B cell (primary cell): ENCODE measurements around the gene ADGRD2. TPM values are rescaled to one million over a fixed set of nuclear protein-coding genes. Genes with fewer than 3 reads are reported as not detected.

Experiments
- ATAC-seq: fragments of 200-7000 bp; cut with Tn5 transposase; one replicate; pipeline ENCODE4 v1.10.0; 2021; ENCODE audit warnings: low read depth, mild to moderate bottlenecking, moderate number of reproducible peaks, moderate library complexity
- CTCF ChIA-PET: fragments of 350-600 bp; sonication (Branson Sonifier 250); formaldehyde crosslinking; loops from one replicate; lab custom pipeline; 2021; ENCODE audit warnings: antibody characterized with exemption, inconsistent platforms; lab: Charles Lee
- POLR2A ChIA-PET: fragments of 350-600 bp; sonication (Branson Sonifier 250); formaldehyde crosslinking; loops from one replicate; lab custom pipeline; 2021; ENCODE audit warnings: antibody characterized with exemption; lab: Charles Lee
- DNase-seq: peaks from one replicate; pipeline ENCODE4 v3.0.0; 2013
- H2AFZ ChIP-seq: 2 replicates; pipeline ENCODE4 v1.6.1; 2012; ENCODE audit warnings: mild to moderate bottlenecking, low read depth, low read length; ENCODE audit not compliant: insufficient read depth, poor library complexity, severe bottlenecking
- H3K27ac ChIP-seq, 2 donors: 1 replicate in 1 of 2; 2 replicates in 1 of 2; pipeline ENCODE4 v1.5.1; 2012 to 2013; ENCODE audit warnings: low read length in 2 of 2, mild to moderate bottlenecking in 2 of 2, moderate library complexity in 1 of 2
- H3K27me3 ChIP-seq, 4 experiments: fragments of 200-600 bp in 1 of 4; sonication (generic) in 1 of 4; replicated peaks in 1 of 4; 1 replicate in 2 of 4; 2 replicates in 2 of 4; pipeline versions ENCODE4 v1.6.1 to v1.7.0; 2013 to 2016; ENCODE audit warnings: low read length in 3 of 4, mild to moderate bottlenecking in 2 of 4, mixed read lengths in 1 of 4, moderate library complexity in 1 of 4; ENCODE audit not compliant: insufficient read depth in 4 of 4, control insufficient read depth in 3 of 4; ENCODE audit errors: control extremely low read depth in 1 of 4
- H3K36me3 ChIP-seq, 2 experiments: replicated peaks in 1 of 2; 1 replicate in 1 of 2; 2 replicates in 1 of 2; pipeline versions ENCODE4 v1.6.1 to v1.7.1; 2013; ENCODE audit warnings: low read length in 1 of 2; ENCODE audit not compliant: insufficient read depth in 2 of 2, control insufficient read depth in 1 of 2; ENCODE audit errors: control extremely low read depth in 1 of 2, extremely low read depth in 1 of 2
- H3K4me1 ChIP-seq, 2 donors: fragments of 200-600 bp in 1 of 2; sonication (generic) in 1 of 2; 1 replicate in 1 of 2; 2 replicates in 1 of 2; pipeline versions ENCODE4 v1.5.1 to v1.6.1; 2013 to 2017; ENCODE audit warnings: low read length in 2 of 2; ENCODE audit not compliant: control insufficient read depth in 2 of 2, insufficient read depth in 2 of 2
- H3K4me2 ChIP-seq: replicated peaks from 2 replicates; pipeline ENCODE3; 2012; ENCODE audit warnings: mild to moderate bottlenecking, low read depth, low read length; ENCODE audit not compliant: poor library complexity, severe bottlenecking
- H3K4me3 ChIP-seq, 5 experiments: fragments of 200-600 bp in 1 of 5; sonication (generic) in 1 of 5; 1 replicate in 3 of 5; 2 replicates in 2 of 5; pipeline versions ENCODE4 v1.5.1 to v1.7.0; 2011 to 2016; ENCODE audit warnings: low read length in 4 of 5, mild to moderate bottlenecking in 4 of 5, low read depth in 2 of 5, control low read depth in 1 of 5, moderate library complexity in 1 of 5; ENCODE audit not compliant: insufficient read depth in 1 of 5; ENCODE audit errors: control extremely low read depth in 1 of 5, extremely low read depth in 1 of 5
- H3K79me2 ChIP-seq: fragments of 200-600 bp; sonication (generic); one replicate; pipeline ENCODE4 v1.6.0; 2016; ENCODE audit warnings: low read length; ENCODE audit not compliant: control insufficient read depth, insufficient read depth
- H3K9ac ChIP-seq: fragments of 200-600 bp; sonication (generic); 2 replicates; pipeline ENCODE4 v1.6.1; 2017; ENCODE audit warnings: mild to moderate bottlenecking, low read length, moderate library complexity
- H3K9me3 ChIP-seq, 3 donors: one replicate each; pipeline versions ENCODE4 v1.6.1 to v1.7.1; 2013; ENCODE audit warnings: low read length in 2 of 3; ENCODE audit not compliant: control insufficient read depth in 2 of 3, insufficient read depth in 1 of 3; ENCODE audit errors: control extremely low read depth in 1 of 3
- H4K20me1 ChIP-seq: 2 replicates; pipeline ENCODE4 v1.6.0; 2012; ENCODE audit warnings: mild to moderate bottlenecking, low read length; ENCODE audit not compliant: insufficient read depth, control insufficient read depth, poor library complexity, severe bottlenecking
- H3K27ac Mint-ChIP-seq: one replicate; pipeline ENCODE4 v1.8.0; 2021; ENCODE audit warnings: mixed read lengths
- H3K27me3 Mint-ChIP-seq: one replicate; pipeline ENCODE4 v1.8.0; 2021; ENCODE audit warnings: mixed read lengths
- H3K4me1 Mint-ChIP-seq: one replicate; pipeline ENCODE4 v1.8.0; 2021; ENCODE audit warnings: mixed read lengths
- H3K4me3 Mint-ChIP-seq: one replicate; pipeline ENCODE4 v1.8.0; 2021; ENCODE audit warnings: mixed read lengths
- H3K9me3 Mint-ChIP-seq: one replicate; pipeline ENCODE4 v1.8.0; 2022; ENCODE audit warnings: mixed read lengths; ENCODE audit not compliant: insufficient read depth
- EZH2 ChIP-seq: IDR thresholded peaks from 2 replicates; pipeline ENCODE4 v1.6.1; 2012; ENCODE audit warnings: borderline replicate concordance, low read depth, mild to moderate bottlenecking, moderate library complexity, low read length; ENCODE audit not compliant: insufficient read depth, poor library complexity, severe bottlenecking
- WGBS: methylation state at CpG from one replicate; pipeline ENCODE4 v1.1.5; 2013; ENCODE audit warnings: missing lambda C conversion rate; ENCODE audit not compliant: insufficient coverage; 5-methylcytosine and 5-hydroxymethylcytosine counted together
- intact Hi-C: fragments of 100-400 bp; cut with micrococcal nuclease; formaldehyde crosslinking; loops from one replicate; pipeline ENCODE4 v1.10.0; 2022
- polyA plus RNA-seq: library from polyadenylated mRNA; depleted of rRNA; stranded (reverse); fragments of >200 nt; gene quantifications from 2 replicates; pipeline ENCODE4 v1.2.3, GENCODE V29; 2012
- total RNA-seq, 2 donors: library from RNA; stranded (reverse); fragments of 120-200 nt in 1 of 2; gene quantifications; 1 replicate in 1 of 2; 2 replicates in 1 of 2; pipeline versions ENCODE4 v1.2.3 to v1.2.4, GENCODE V29; 2013 to 2022
- TF ChIP-seq, protein P1 (sequence below): fragments of 200-600 bp; IDR thresholded peaks from one replicate; pipeline ENCODE4 v1.8.0; 2022; ENCODE audit warnings: antibody characterized with exemption, mild to moderate bottlenecking

ADGRD2 gene
- total and polyA plus RNA-seq, 2 donors (not counting 1 experiment from before 2014, with no cell fraction given): not detected

DNA sequence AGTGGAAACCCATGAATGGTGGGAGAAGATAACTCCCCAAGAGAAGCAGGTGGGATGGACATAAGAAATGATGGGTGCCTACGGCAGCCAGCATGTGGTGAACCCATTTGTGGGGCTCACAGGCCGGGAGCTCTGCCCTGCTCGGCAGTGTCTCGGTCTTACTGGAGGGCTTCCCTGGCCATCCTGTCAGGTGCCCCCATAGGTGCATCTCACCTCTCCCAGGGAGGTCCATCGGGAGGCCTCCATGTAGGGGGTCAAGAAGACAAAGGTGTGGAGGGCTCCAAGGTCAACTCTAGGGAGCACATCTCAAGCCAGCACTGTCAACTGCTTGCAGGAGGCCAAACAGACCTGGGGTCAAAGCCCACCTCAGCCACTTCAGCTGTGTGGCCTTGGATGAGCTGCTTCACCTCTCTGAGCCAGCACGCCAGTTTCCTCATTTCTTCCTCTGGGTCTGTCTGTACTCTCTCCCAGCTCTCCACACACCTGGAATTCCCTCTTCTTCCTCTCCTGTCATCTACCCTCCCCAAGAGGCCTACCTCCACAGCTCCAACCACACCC lies 10.5 kb upstream of the ADGRD2 start:
- Histone ChIP-seq H3K4me2 (no peak overlapping the region), H3K27ac (no peak overlapping the region), H3K4me1 (no peaks in the 10 kb centered on the region), H3K9ac (no peak overlapping the region), H3K36me3 (no peaks in the 10 kb centered on the region), H4K20me1 (no peaks in the 10 kb centered on the region), H3K79me2 (no peaks in the 10 kb centered on the region), H2AFZ (no peak overlapping the region), H3K27me3 (peaks cover 0 to 10% (median 0%) of the 10 kb centered on the region in 4 experiments), H3K9me3 (peaks cover 0 to 23% (median 7%) of the 10 kb centered on the region in 3 donors), H3K4me3 (no peak overlapping the region)
- POLR2A ChIA-PET: no interaction called here
- Mint-ChIP-seq H3K4me3 (no peak overlapping the region), H3K9me3 (peaks cover 3% of the 10 kb centered on the region), H3K4me1 (no peaks in the 10 kb centered on the region), H3K27ac (no peak overlapping the region), H3K27me3 (peaks cover 32% of the 10 kb centered on the region)
- ATAC-seq (no peak), DNase-seq (no peak)
- WGBS: 96% methylated on average over 5 of the region's 6 CpGs
- CTCF ChIA-PET: interaction anchor here (1.0 kb wide), 1 partner anchor 8 kb away, joined by 3 read pairs; no protein-coding TSS in a partner anchor
- no peak for TF ChIP-seq EZH2
- TF ChIP-seq, protein P1, sequence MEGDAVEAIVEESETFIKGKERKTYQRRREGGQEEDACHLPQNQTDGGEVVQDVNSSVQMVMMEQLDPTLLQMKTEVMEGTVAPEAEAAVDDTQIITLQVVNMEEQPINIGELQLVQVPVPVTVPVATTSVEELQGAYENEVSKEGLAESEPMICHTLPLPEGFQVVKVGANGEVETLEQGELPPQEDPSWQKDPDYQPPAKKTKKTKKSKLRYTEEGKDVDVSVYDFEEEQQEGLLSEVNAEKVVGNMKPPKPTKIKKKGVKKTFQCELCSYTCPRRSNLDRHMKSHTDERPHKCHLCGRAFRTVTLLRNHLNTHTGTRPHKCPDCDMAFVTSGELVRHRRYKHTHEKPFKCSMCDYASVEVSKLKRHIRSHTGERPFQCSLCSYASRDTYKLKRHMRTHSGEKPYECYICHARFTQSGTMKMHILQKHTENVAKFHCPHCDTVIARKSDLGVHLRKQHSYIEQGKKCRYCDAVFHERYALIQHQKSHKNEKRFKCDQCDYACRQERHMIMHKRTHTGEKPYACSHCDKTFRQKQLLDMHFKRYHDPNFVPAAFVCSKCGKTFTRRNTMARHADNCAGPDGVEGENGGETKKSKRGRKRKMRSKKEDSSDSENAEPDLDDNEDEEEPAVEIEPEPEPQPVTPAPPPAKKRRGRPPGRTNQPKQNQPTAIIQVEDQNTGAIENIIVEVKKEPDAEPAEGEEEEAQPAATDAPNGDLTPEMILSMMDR: no peak
- intact Hi-C loops: no loop called here

GRCh38 chr9:124440786-124441185 lies 9.5 kb upstream of the ADGRD2 start:
- H3K79me2 ChIP-seq: no peaks in the 10 kb centered on the region
- no peak overlapping the region for H3K9ac ChIP-seq
- intact Hi-C loops: no loop called here
- H3K9me3 ChIP-seq: peaks cover 0 to 23% (median 7%) of the 10 kb centered on the region in 3 donors
- DNase-seq: no peak
- Mint-ChIP-seq H3K27ac (no peak overlapping the region), H3K4me3 (no peak overlapping the region), H3K4me1 (no peaks in the 10 kb centered on the region), H3K9me3 (peaks cover 3% of the 10 kb centered on the region), H3K27me3 (peaks cover 34% of the 10 kb centered on the region)
- no peak for TF ChIP-seq EZH2
- TF ChIP-seq, protein P1: no peak
- H2AFZ ChIP-seq: no peak overlapping the region
- H3K4me3 ChIP-seq: no peak overlapping the region
- H3K27ac ChIP-seq: no peak overlapping the region
- no peak overlapping the region for H3K4me2 ChIP-seq
- ChIA-PET POLR2A (no interaction called here), CTCF (no interaction called here)
- no peaks in the 10 kb centered on the region for H4K20me1 ChIP-seq
- H3K27me3 ChIP-seq: peaks cover 0 to 10% (median 0%) of the 10 kb centered on the region in 4 experiments
- ATAC-seq: no peak
- H3K4me1 ChIP-seq: no peaks in the 10 kb centered on the region
- H3K36me3 ChIP-seq: no peaks in the 10 kb centered on the region
- 99% methylated on average over 8 of the region's 10 CpGs for WGBS
